A549 (cell line): ENCODE results near the gene MT1HL1. TPM values are rescaled to one million over a fixed set of nuclear protein-coding genes. Genes with fewer than 3 reads are reported as not detected.

Source experiments
- ATAC-seq, 2 experiments: fragments of 200-7000 bp in 1 of 2; fragments of >200 bp in 1 of 2; cut with Nextera tagmentation in 1 of 2; cut with Tn5 transposase in 1 of 2; 3 replicates each; pipeline versions ENCODE4 v1.8.0 to v1.9.1; 2018 to 2020; ENCODE audit warnings: mild to moderate bottlenecking in 1 of 2, moderate library complexity in 1 of 2
- CTCF ChIA-PET: fragments of 300-600 bp; sonication (Branson Sonifier 250); formaldehyde crosslinking; extraction: SDS; loops from one replicate; lab custom pipeline; 2021; ENCODE audit warnings: antibody characterized with exemption, inconsistent platforms; lab: Yijun Ruan, JAX
- POLR2A ChIA-PET: fragments of 350-600 bp; formaldehyde crosslinking; extraction: SDS; loops from one replicate; lab custom pipeline; 2021; ENCODE audit warnings: antibody characterized with exemption, inconsistent platforms; lab: Yijun Ruan, JAX
- DNase-seq, 2 experiments: peaks; one replicate each; pipeline versions ENCODE4 v3.0.0 to v3.0.0-alpha.2; 2011 to 2016; ENCODE audit warnings: low read depth in 1 of 2, low spot score in 1 of 2
- FAIRE-seq: peaks from 2 replicates; lab custom pipeline; 2011; peaks lifted over from hg19 to GRCh38; lab: Jason Lieb, UNC
- H3K27ac ChIP-seq, 2 experiments: fragments of >200 bp; sonication (Bioruptor Twin); formaldehyde crosslinking; 3 replicates each; pipeline ENCODE4 v1.5.1; 2016 to 2017
- H3K4me1 ChIP-seq: fragments of >200 bp; sonication (Bioruptor Twin); formaldehyde crosslinking; 3 replicates; pipeline ENCODE4 v1.6.1; 2016
- H3K4me2 ChIP-seq: fragments of >200 bp; sonication (Bioruptor Twin); formaldehyde crosslinking; 3 replicates; pipeline ENCODE4 v1.6.1; 2016
- H3K4me3 ChIP-seq: fragments of >200 bp; sonication (Bioruptor Twin); formaldehyde crosslinking; 3 replicates; pipeline ENCODE4 v1.5.1; 2016
- H3K9me3 ChIP-seq: fragments of >200 bp; sonication (Bioruptor Twin); formaldehyde crosslinking; 3 replicates; pipeline ENCODE4 v1.6.1; 2016
- ATOH8 ChIP-seq: fragments of 250-450 bp; sonication (Bioruptor Pico); IDR thresholded peaks from 2 replicates; pipeline ENCODE4 v1.5.0; 2020; ENCODE audit warnings: low read depth, mild to moderate bottlenecking, moderate library complexity
- CBX8 ChIP-seq: fragments of 200-600 bp; sonication (generic); IDR thresholded peaks from 2 replicates; pipeline ENCODE4 v1.6.1; 2016
- CEBPB ChIP-seq, 2 experiments: fragments of >200 bp in 1 of 2; sonication (Bioruptor Twin) in 1 of 2; formaldehyde crosslinking in 1 of 2; IDR thresholded peaks; 2 replicates each; pipeline ENCODE4 v1.6.1; 2012 to 2016
- CHD4 ChIP-seq: fragments of 200-600 bp; sonication (generic); IDR thresholded peaks from 2 replicates; pipeline ENCODE4 v1.6.1; 2016; ENCODE audit warnings: antibody characterized with exemption, mild to moderate bottlenecking, borderline replicate concordance
- CTCF ChIP-seq: fragments of >200 bp; sonication (Bioruptor Twin); formaldehyde crosslinking; IDR thresholded peaks from 3 replicates; pipeline ENCODE4 v1.5.1; 2016
- EHF ChIP-seq: fragments of 250-450 bp; sonication (Bioruptor Pico); IDR thresholded peaks from 2 replicates; pipeline ENCODE4 v1.5.0; 2020; ENCODE audit warnings: mild to moderate bottlenecking
- EHMT2 ChIP-seq: fragments of 200-600 bp; sonication (generic); IDR thresholded peaks from 2 replicates; pipeline ENCODE4 v1.6.1; 2016; ENCODE audit warnings: antibody characterized with exemption, low read depth, mild to moderate bottlenecking, moderate library complexity
- ESRRA ChIP-seq: fragments of 150-350 bp; IDR thresholded peaks from 2 replicates; pipeline ENCODE4 v1.6.1; 2014; ENCODE audit warnings: mild to moderate bottlenecking, low read length, borderline replicate concordance
- FOXS1 ChIP-seq: fragments of 250-450 bp; sonication (Bioruptor Pico); IDR thresholded peaks from 2 replicates; pipeline ENCODE4 v1.5.0; 2020; ENCODE audit warnings: mild to moderate bottlenecking, moderate library complexity
- GATA3 ChIP-seq: IDR thresholded peaks from 2 replicates; pipeline ENCODE4 v1.6.1; 2012; ENCODE audit warnings: borderline replicate concordance
- HDAC2 ChIP-seq: fragments of 200-600 bp; sonication (generic); IDR thresholded peaks from 2 replicates; pipeline ENCODE4 v1.6.1; 2016
- HES2 ChIP-seq: fragments of >200 bp; sonication (Bioruptor Twin); formaldehyde crosslinking; IDR thresholded peaks from 2 replicates; pipeline ENCODE4 v1.6.1; 2016
- HEYL ChIP-seq: fragments of 250-450 bp; sonication (Bioruptor Pico); IDR thresholded peaks from 2 replicates; pipeline ENCODE4 v1.8.0; 2021; ENCODE audit warnings: mild to moderate bottlenecking, moderate library complexity
- HOXB13 ChIP-seq: fragments of 250-450 bp; sonication (Bioruptor Pico); IDR thresholded peaks from 2 replicates; pipeline ENCODE4 v1.5.0; 2020; ENCODE audit warnings: low read depth, mild to moderate bottlenecking, moderate library complexity
- JUN ChIP-seq, 2 experiments: fragments of >200 bp; sonication (Bioruptor Twin); formaldehyde crosslinking; IDR thresholded peaks; 2 replicates in 1 of 2; 3 replicates in 1 of 2; pipeline ENCODE4 v1.6.1; 2016 to 2017
- JUNB ChIP-seq: fragments of >200 bp; sonication (Bioruptor Twin); formaldehyde crosslinking; IDR thresholded peaks from 2 replicates; pipeline ENCODE4 v1.6.1; 2016
- MAFK ChIP-seq: fragments of 450-650 bp; IDR thresholded peaks from 2 replicates; pipeline ENCODE4 v1.6.1; 2014; ENCODE audit not compliant: partially characterized antibody
- NR3C1 ChIP-seq: fragments of >200 bp; sonication (Bioruptor Twin); formaldehyde crosslinking; IDR thresholded peaks from 3 replicates; pipeline ENCODE4 v1.6.1; 2017
- RAD21 ChIP-seq, 2 experiments: fragments of >200 bp in 1 of 2; sonication (Bioruptor Twin) in 1 of 2; formaldehyde crosslinking in 1 of 2; IDR thresholded peaks in 1 of 2; conservative IDR thresholded peaks in 1 of 2; 2 replicates in 1 of 2; 3 replicates in 1 of 2; pipeline ENCODE4 v1.6.1; 2012 to 2018; ENCODE audit warnings: inconsistent platforms in 1 of 2
- RARB ChIP-seq: fragments of 250-450 bp; sonication (Bioruptor Pico); IDR thresholded peaks from 2 replicates; pipeline ENCODE4 v1.8.0; 2021; ENCODE audit warnings: mild to moderate bottlenecking, moderate library complexity
- RFX5 ChIP-seq: fragments of 450-650 bp; IDR thresholded peaks from 2 replicates; pipeline ENCODE4 v1.7.1; 2014; ENCODE audit warnings: antibody characterized with exemption, mild to moderate bottlenecking, moderate library complexity
- TFCP2L1 ChIP-seq: fragments of 250-450 bp; sonication (Bioruptor Pico); IDR thresholded peaks from 2 replicates; pipeline ENCODE4 v1.5.0; 2021; ENCODE audit warnings: mild to moderate bottlenecking
- USF2 ChIP-seq: fragments of 450-650 bp; IDR thresholded peaks from 2 replicates; pipeline ENCODE4 v1.6.1; 2014; ENCODE audit warnings: antibody characterized with exemption
- ZFP36 ChIP-seq: fragments of 450-650 bp; IDR thresholded peaks from 2 replicates; pipeline ENCODE4 v1.6.1; 2014; ENCODE audit warnings: borderline replicate concordance; ENCODE audit not compliant: partially characterized antibody
- ZNF302 ChIP-seq: fragments of 250-450 bp; sonication (Bioruptor Pico); IDR thresholded peaks from 2 replicates; pipeline ENCODE4 v1.9.0; 2021; ENCODE audit warnings: inconsistent platforms, mild to moderate bottlenecking, moderate library complexity
- WGBS: methylation state at CpG from one replicate; pipeline ENCODE4 v1.1.6; 2017; ENCODE audit errors: missing lambda C conversion rate; 5-methylcytosine and 5-hydroxymethylcytosine counted together
- polyA plus RNA-seq, 4 experiments: library from polyadenylated mRNA; depleted of rRNA in 3 of 4; stranded (reverse); fragments of >200 nt; fragmentation: RNase III in 1 of 4; extraction: RNeasy Plus Mini Kit Qiagen cat#74134 plus additional on column Dnase treatment in 1 of 4; gene quantifications; 2 replicates in 3 of 4; 3 replicates in 1 of 4; pipeline ENCODE4 v1.2.3, GENCODE V29; 2011 to 2017

MT1HL1 gene
- polyA plus RNA-seq, 2 of the 4 experiments (the other 2 are of a cell fraction), result not detected

GRCh38 chr1:237029240-237029639, 25.0 kb upstream of the MT1HL1 start:
- WGBS, result 18% methylated on average over 3 of the region's 3 CpGs
- Histone ChIP-seq H3K4me3 (no peak overlapping the region), H3K4me1 (peaks cover 16% of the 10 kb centered on the region), H3K9me3 (0 out of 3 replicates have a peak, but pooled peaks cover 3% of the 10 kb centered on the region), H3K27ac (no peak overlapping the region), H3K4me2 (no peak overlapping the region)
- DNase-seq (no peak), FAIRE-seq (no peak), ATAC-seq (no peak)
- ChIA-PET CTCF (no interaction called here), POLR2A (no interaction called here)
- TF ChIP-seq USF2 (no peak), ESRRA (no peak), EHMT2 (no peak), FOXS1 (no peak)

GRCh38 chr1:237025358-237026074, 21.3 kb upstream of the MT1HL1 start:
- TF ChIP-seq JUNB, result no peak
- no peak for TF ChIP-seq ATOH8 (CRISPR knock-in tag)
- no peak for TF ChIP-seq TFCP2L1 (CRISPR knock-in tag)
- no peak for TF ChIP-seq ZFP36
- TF ChIP-seq HDAC2, result no peak
- no peak for TF ChIP-seq HEYL
- no peak for TF ChIP-seq HOXB13 (CRISPR knock-in tag)
- no peak for TF ChIP-seq RFX5
- no peak for TF ChIP-seq HES2
- TF ChIP-seq EHMT2, result no peak
- H3K4me3 ChIP-seq, result no peak overlapping the region
- no peaks in the 10 kb centered on the region for H3K4me1 ChIP-seq
- no peak overlapping the region for H3K27ac ChIP-seq
- FAIRE-seq, result no peak
- ChIA-PET CTCF (no interaction called here), POLR2A (no interaction called here)
- no peak for ATAC-seq
- 57% methylated on average over 9 of the region's 10 CpGs for WGBS
- 0 out of 3 replicates have a peak, but pooled peaks cover 3% of the 10 kb centered on the region for H3K9me3 ChIP-seq
- no peak for DNase-seq
- no peak overlapping the region for H3K4me2 ChIP-seq

- Histone ChIP-seq H3K27ac (no peak overlapping the region), H3K4me1 (peaks cover under 1% of the 10 kb centered on the region; the same call in 1 of the 3 replicates), H3K4me3 (no peak overlapping the region), H3K4me2 (no peak overlapping the region), H3K9me3 (no peaks in the 10 kb centered on the region)
- CTCF ChIA-PET, result no interaction called here
- POLR2A ChIA-PET, result no interaction called here
- DNase-seq, result no peak
- no peak for TF ChIP-seq RAD21 (conservative IDR thresholded peaks at IDR 0.05 in 1 of 2, IDR thresholded peaks at IDR 0.05 in 1 of 2)
- no peak for TF ChIP-seq CBX8
- no peak for ATAC-seq
- FAIRE-seq, result peak; percentile 7
Measured at GRCh38 chr1:237018896-237019295, 14.7 kb upstream of the MT1HL1 start.

- ATAC-seq, result no peak
- 89% methylated on average over 1 of the region's 1 CpG for WGBS
- H3K27ac ChIP-seq, result no peak overlapping the region
- ChIA-PET CTCF (no interaction called here), POLR2A (no interaction called here)
- H3K4me3 ChIP-seq, result no peak overlapping the region
- H3K9me3 ChIP-seq, result no peaks in the 10 kb centered on the region
- TF ChIP-seq CHD4 (no peak), MAFK (no peak), GATA3 (no peak), RARB (CRISPR knock-in tag) (no peak), TFCP2L1 (CRISPR knock-in tag) (no peak), CTCF (no peak), HOXB13 (CRISPR knock-in tag) (no peak), CEBPB (IDR thresholded peaks at IDR 0.05) (no peak), EHF (CRISPR knock-in tag) (no peak), JUN (IDR thresholded peaks at IDR 0.05) (no peak), NR3C1 (no peak), FOXS1 (no peak), ZNF302 (CRISPR knock-in tag) (no peak)
- FAIRE-seq, result no peak
- H3K4me2 ChIP-seq, result no peak overlapping the region
- DNase-seq, result no peak
- peaks cover 11% of the 10 kb centered on the region; the same call in 2 of the 3 replicates for H3K4me1 ChIP-seq
Measured at GRCh38 chr1:237016626-237017025, 12.4 kb upstream of the MT1HL1 start.
